Memory B cell (primary cell): ENCODE data around the gene MRPL24.

ENCODE experiments used
- ATAC-seq: fragments of 150-1000 bp; cut with Tn5 transposase; 2 replicates; pipeline ENCODE4 v1.10.0; 2021; ENCODE audit warnings: low read depth, mild to moderate bottlenecking, moderate library complexity
- DNase-seq, 2 donors: peaks; one replicate each; pipeline ENCODE4 v3.0.0; 2022; ENCODE audit warnings: low spot score in 2 of 2
- H3K27ac Mint-ChIP-seq: one replicate; pipeline ENCODE4 v1.8.0; 2022; ENCODE audit warnings: mild to moderate bottlenecking, moderate library complexity, mixed read lengths
- H3K27me3 Mint-ChIP-seq: one replicate; pipeline ENCODE4 v1.8.0; 2022; ENCODE audit warnings: mixed read lengths
- H3K36me3 Mint-ChIP-seq: one replicate; pipeline ENCODE4 v1.8.0; 2022; ENCODE audit warnings: mild to moderate bottlenecking, mixed read lengths
- H3K4me1 Mint-ChIP-seq: one replicate; pipeline ENCODE4 v1.8.0; 2022; ENCODE audit warnings: mixed read lengths
- H3K4me3 Mint-ChIP-seq: one replicate; pipeline ENCODE4 v1.8.0; 2022; ENCODE audit warnings: mild to moderate bottlenecking, moderate library complexity, mixed read lengths
- H3K9me3 Mint-ChIP-seq: one replicate; pipeline ENCODE4 v1.8.0; 2022; ENCODE audit warnings: mixed read lengths

Gene MRPL24

GRCh38 chr1:156691665-156692440 lies 49.0 kb downstream of the MRPL24 start:
- Mint-ChIP-seq H3K36me3 (peaks cover 3% of the 10 kb centered on the region), H3K9me3 (no peaks in the 10 kb centered on the region), H3K27me3 (peaks cover 36% of the 10 kb centered on the region), H3K27ac (no peak overlapping the region), H3K4me3 (no peak overlapping the region), H3K4me1 (peaks cover 13% of the 10 kb centered on the region)
- ATAC-seq = no peak
- no peak for DNase-seq

GRCh38 chr1:156691191-156691590 lies 49.7 kb downstream of the MRPL24 start:
- Mint-ChIP-seq H3K4me3 (no peak overlapping the region), H3K27ac (no peak overlapping the region), H3K36me3 (peaks cover 2% of the 10 kb centered on the region), H3K27me3 (peaks cover 34% of the 10 kb centered on the region), H3K9me3 (no peaks in the 10 kb centered on the region), H3K4me1 (peaks cover 13% of the 10 kb centered on the region)
- DNase-seq (no peak), ATAC-seq (no peak)

GRCh38 chr1:156690675-156691036 lies 50.2 kb downstream of the MRPL24 start:
- Mint-ChIP-seq H3K27ac (no peak overlapping the region), H3K27me3 (peaks cover 34% of the 10 kb centered on the region), H3K36me3 (peaks cover 2% of the 10 kb centered on the region)

GRCh38 chr1:156689953-156690674 lies 50.8 kb downstream of the MRPL24 start:
- Mint-ChIP-seq H3K4me1 (peaks cover 13% of the 10 kb centered on the region), H3K4me3 (no peak overlapping the region), H3K27ac (no peak overlapping the region), H3K9me3 (no peaks in the 10 kb centered on the region), H3K27me3 (peaks cover 34% of the 10 kb centered on the region), H3K36me3 (peaks cover 2% of the 10 kb centered on the region)
- DNase-seq (no peak), ATAC-seq (no peak)

More at GRCh38 chr1:156690675-156691036, 50.2 kb downstream of the MRPL24 start:
- no peak overlapping the region for H3K4me3 Mint-ChIP-seq
- DNase-seq (no peak), ATAC-seq (no peak)
- peaks cover 13% of the 10 kb centered on the region for H3K4me1 Mint-ChIP-seq
- H3K9me3 Mint-ChIP-seq = no peaks in the 10 kb centered on the region

GRCh38 chr1:156689035-156689952 lies 51.6 kb downstream of the MRPL24 start:
- peaks cover 16% of the 10 kb centered on the region for H3K4me1 Mint-ChIP-seq
- H3K36me3 Mint-ChIP-seq = no peaks in the 10 kb centered on the region
- no peaks in the 10 kb centered on the region for H3K9me3 Mint-ChIP-seq
- ATAC-seq (peak; percentile 95), DNase-seq (peak; percentile 74 to 75)
- peaks cover 36% of the 10 kb centered on the region for H3K27me3 Mint-ChIP-seq
- peak overlapping the region; percentile 32 for H3K4me3 Mint-ChIP-seq
- no peak overlapping the region for H3K27ac Mint-ChIP-seq
